Cardiac muscle cell (in vitro differentiated cells and primary cell): ENCODE data around the gene LILRA2. TPM values are rescaled to one million over a fixed set of nuclear protein-coding genes. Genes with fewer than 3 reads are reported as not detected.
"Not testable (repeated sequence)": the region's sequence is repeated elsewhere in the genome, so short reads cannot be mapped to it uniquely, and the experiment has no call there.

Source experiments
- DNase-seq, 2 donors: peaks; one replicate each; pipeline versions ENCODE4 v3.0.0 to v3.0.0-alpha.2; 2010 to 2017; ENCODE audit warnings: low read depth in 1 of 2, low spot score in 1 of 2
- H3K27ac ChIP-seq: fragments of 200-600 bp; sonication (generic); 2 replicates; pipeline ENCODE4 v1.5.1; 2016
- H3K27me3 ChIP-seq: fragments of 200-600 bp; sonication (generic); 2 replicates; pipeline ENCODE4 v1.6.0; 2016; ENCODE audit warnings: control low read depth
- H3K36me3 ChIP-seq: fragments of 200-600 bp; sonication (generic); 2 replicates; pipeline ENCODE4 v1.5.1; 2016; ENCODE audit warnings: control low read depth
- H3K4me1 ChIP-seq: fragments of 200-600 bp; sonication (generic); 2 replicates; pipeline ENCODE4 v1.8.1; 2017; ENCODE audit warnings: low read depth, mild to moderate bottlenecking, mixed run types
- H3K4me3 ChIP-seq: fragments of 200-600 bp; sonication (generic); 2 replicates; pipeline ENCODE4 v1.5.1; 2016; ENCODE audit warnings: mild to moderate bottlenecking
- H3K9me3 ChIP-seq: fragments of 200-600 bp; sonication (generic); 2 replicates; pipeline ENCODE4 v1.5.1; 2017; ENCODE audit warnings: low read depth, mild to moderate bottlenecking, control low read depth
- CTCF ChIP-seq: IDR thresholded peaks from 2 replicates; pipeline ENCODE4 v1.5.1; 2012; ENCODE audit warnings: low read depth, mild to moderate bottlenecking, low read length
- polyA plus RNA-seq: library from polyadenylated mRNA; unstranded; fragments of >200 nt; fragmentation: Nextera tagmentation; extraction: Ambion mirVana; gene quantifications from 2 replicates; pipeline ENCODE4 v1.2.1, GENCODE V29; 2016
- total RNA-seq: library from RNA; depleted of rRNA; stranded (reverse); fragments of >200 nt; gene quantifications from 2 replicates; pipeline ENCODE4 v1.2.3, GENCODE V29; 2016

The LILRA2 gene
- total and polyA plus RNA-seq, 2 experiments from 2014 or later = not detected

DNA sequence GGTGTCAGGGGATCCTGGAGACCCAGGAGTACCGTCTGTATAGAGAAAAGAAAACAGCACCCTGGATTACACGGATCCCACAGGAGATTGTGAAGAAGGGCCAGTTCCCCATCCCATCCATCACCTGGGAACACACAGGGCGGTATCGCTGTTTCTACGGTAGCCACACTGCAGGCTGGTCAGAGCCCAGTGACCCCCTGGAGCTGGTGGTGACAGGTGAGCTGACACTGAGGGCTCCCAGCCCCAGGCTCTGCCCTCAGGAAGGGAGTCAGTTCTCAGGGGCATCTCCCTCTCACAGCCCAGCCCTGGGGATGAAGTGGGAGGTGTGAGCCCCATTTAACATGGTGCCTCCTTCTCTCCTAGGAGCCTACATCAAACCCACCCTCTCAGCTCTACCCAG lies 21.1 kb downstream of the LILRA2 start:
- H3K4me1 ChIP-seq = no peaks in the 10 kb centered on the region
- no peak overlapping the region for H3K27ac ChIP-seq
- no peak overlapping the region for H3K4me3 ChIP-seq
- no peak for TF ChIP-seq CTCF
- no peak for DNase-seq
- H3K36me3 ChIP-seq = no peaks in the 10 kb centered on the region
- H3K9me3 ChIP-seq = no peaks in the 10 kb centered on the region
- no peaks in the 10 kb centered on the region for H3K27me3 ChIP-seq

DNA sequence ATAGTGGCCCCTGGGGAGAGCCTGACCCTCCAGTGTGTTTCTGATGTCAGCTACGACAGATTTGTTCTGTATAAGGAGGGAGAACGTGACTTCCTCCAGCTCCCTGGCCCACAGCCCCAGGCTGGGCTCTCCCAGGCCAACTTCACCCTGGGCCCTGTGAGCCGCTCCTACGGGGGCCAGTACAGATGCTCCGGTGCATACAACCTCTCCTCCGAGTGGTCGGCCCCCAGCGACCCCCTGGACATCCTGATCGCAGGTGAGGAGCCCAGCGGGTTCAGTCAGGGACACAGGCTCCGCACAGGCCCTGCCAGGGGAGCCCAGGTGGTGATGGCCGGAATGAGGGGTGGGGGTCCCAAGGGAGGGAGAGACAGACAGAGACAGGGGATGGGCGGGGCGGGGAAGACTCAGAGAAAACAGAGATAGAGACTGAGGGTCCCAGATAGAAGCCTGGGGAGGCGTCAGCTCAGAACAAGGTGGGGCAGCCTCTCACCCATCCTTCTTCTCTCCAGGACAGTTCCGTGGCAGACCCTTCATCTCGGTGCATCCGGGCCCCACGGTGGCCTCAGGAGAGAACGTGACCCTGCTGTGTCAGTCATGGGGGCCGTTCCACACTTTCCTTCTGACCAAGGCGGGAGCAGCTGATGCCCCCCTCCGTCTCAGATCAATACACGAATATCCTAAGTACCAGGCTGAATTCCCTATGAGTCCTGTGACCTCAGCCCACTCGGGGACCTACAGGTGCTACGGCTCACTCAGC lies 22.3 kb downstream of the LILRA2 start:
- H3K9me3 ChIP-seq, H3K4me1 ChIP-seq, H3K27ac ChIP-seq, H3K27me3 ChIP-seq, H3K36me3 ChIP-seq, DNase-seq, H3K4me3 ChIP-seq: not testable (repeated sequence)

DNA sequence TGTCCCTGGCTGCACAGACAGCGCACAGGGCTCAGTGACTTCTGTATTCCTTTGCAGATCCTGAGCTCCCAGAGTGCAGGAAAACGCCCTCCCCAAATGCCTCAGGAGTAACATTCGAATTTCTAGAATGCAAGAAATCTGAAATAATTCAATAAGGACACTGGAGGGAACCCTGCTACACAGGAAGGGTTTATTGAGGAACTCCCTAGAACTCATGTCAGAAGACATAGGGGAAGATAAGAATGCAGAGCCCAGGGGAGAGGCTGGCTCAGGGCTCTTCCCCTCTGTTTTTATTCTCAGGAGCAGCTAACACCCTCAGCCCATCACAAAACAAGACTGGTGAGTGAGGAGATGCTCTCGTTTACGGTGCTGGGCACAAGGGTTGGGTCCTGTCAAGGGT lies 26.6 kb downstream of the LILRA2 start:
- H3K4me1 ChIP-seq = no peaks in the 10 kb centered on the region
- no peak overlapping the region for H3K27ac ChIP-seq
- no peaks in the 10 kb centered on the region for H3K36me3 ChIP-seq
- no peak overlapping the region for H3K4me3 ChIP-seq
- DNase-seq = no peak
- no peak for TF ChIP-seq CTCF
- H3K9me3 ChIP-seq = no peaks in the 10 kb centered on the region
- no peaks in the 10 kb centered on the region for H3K27me3 ChIP-seq

DNA sequence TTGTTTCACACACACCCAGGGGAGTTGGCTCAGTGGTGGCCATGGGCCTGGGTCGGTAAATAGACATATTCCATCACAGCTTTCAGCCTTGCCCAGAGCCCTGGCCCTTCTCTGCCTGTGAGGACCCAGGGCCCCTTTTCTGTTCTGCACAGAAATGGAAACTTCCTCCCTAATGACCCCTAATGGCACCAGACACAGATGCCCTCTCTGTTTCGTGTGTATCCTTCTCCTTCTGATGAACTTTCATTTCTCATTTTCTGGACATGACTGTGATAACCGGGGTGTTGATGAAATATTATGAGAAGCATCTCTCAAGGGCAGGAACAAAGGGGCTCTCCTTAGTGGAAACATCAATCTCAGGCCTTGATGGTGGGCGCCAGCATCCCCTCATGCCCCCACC lies 32.6 kb downstream of the LILRA2 start:
- no peak for DNase-seq
- H3K27me3 ChIP-seq = no peaks in the 10 kb centered on the region
- no peaks in the 10 kb centered on the region for H3K4me1 ChIP-seq
- no peaks in the 10 kb centered on the region for H3K9me3 ChIP-seq
- H3K27ac ChIP-seq = no peak overlapping the region
- no peak overlapping the region for H3K4me3 ChIP-seq
- TF ChIP-seq CTCF = no peak
- no peaks in the 10 kb centered on the region for H3K36me3 ChIP-seq

DNA sequence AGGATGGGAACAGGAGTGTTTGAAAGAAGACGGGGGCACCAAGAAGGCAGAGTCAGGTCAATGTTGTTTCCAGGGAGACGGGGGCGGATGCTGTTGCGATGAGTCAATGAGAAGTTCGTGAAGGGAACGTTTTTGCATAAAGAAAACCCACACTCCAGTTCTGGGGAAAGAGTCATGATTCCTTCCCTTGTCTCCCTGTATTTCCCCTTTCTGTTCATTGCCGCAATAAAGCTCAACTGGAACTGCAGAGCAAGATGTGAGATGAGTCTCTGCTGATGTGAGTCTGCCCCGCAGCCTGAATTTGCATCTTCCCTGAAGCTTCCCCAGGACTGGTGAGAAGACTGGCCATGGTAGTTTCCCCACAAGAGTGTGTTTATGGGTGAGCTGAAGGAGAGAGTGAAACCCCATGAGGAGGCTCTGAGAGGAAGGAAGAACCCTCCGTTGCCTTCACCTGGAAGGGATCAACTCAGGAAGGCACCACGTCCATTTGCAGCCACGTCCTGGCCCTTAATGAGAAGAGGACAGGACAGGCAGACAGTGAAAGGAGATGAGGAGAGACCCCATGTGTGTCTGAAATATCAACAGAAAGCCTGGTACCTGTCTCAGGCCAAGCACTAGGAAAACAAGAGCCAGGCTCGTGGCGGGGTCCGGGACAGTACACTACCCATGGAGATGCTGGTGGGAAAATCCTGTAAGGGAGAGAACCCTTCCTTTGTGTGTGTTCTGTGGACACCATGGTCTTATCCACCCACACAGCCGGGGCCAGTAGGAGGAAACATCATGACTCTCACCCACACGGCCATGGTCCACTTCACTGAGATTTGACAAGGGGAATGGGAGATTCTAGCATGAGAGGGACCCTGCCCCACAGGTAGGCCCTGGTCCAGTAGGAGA lies 33.5 kb downstream of the LILRA2 start:
- no peak overlapping the region for H3K4me3 ChIP-seq
- DNase-seq = no peak
- no peaks in the 10 kb centered on the region for H3K9me3 ChIP-seq
- H3K36me3 ChIP-seq = no peaks in the 10 kb centered on the region
- H3K4me1 ChIP-seq = no peaks in the 10 kb centered on the region
- TF ChIP-seq CTCF = no peak
- no peaks in the 10 kb centered on the region for H3K27me3 ChIP-seq
- no peak overlapping the region for H3K27ac ChIP-seq

DNA sequence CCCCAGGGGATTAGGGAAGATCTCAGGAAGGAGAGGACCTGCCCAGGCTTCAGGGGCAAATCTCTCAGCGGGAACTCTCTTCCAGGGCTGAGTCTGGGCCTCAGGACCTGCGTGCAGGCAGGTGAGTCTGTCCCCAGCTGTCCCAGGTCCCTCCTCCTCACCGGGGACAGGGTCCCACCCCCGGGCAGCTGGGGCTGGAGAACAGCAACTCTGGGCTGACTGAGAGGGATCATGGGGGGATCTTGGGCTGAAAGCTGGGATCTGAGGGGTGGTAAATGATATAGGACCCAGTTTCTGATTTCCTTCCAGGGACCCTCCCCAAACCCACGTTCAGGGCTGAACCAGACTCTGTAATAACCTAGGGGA lies 34.2 kb downstream of the LILRA2 start:
- H3K27ac ChIP-seq = no peak overlapping the region
- no peaks in the 10 kb centered on the region for H3K27me3 ChIP-seq
- no peak for TF ChIP-seq CTCF
- no peak overlapping the region for H3K4me3 ChIP-seq
- DNase-seq = no peak
- H3K36me3 ChIP-seq = no peaks in the 10 kb centered on the region
- H3K9me3 ChIP-seq = no peaks in the 10 kb centered on the region
- no peaks in the 10 kb centered on the region for H3K4me1 ChIP-seq
